GM21825 (cell line): Measurements from ENCODE around the gene SEPTIN10.
A peak's percentile ranks its signal among the peaks of the same experiment; 100 is the strongest.
"Not testable (repeated sequence)": the region's sequence is repeated elsewhere in the genome, so short reads cannot be mapped to it uniquely, and the experiment has no call there.

Source experiments
- ATAC-seq: cut with Tn5 transposase; IDR thresholded peaks from one replicate; pipeline ENCODE4 v1.9.1; 2021; ENCODE audit warnings: mild to moderate bottlenecking, moderate library complexity; ENCODE audit not compliant: unreplicated experiment

Gene SEPTIN10

DNA sequence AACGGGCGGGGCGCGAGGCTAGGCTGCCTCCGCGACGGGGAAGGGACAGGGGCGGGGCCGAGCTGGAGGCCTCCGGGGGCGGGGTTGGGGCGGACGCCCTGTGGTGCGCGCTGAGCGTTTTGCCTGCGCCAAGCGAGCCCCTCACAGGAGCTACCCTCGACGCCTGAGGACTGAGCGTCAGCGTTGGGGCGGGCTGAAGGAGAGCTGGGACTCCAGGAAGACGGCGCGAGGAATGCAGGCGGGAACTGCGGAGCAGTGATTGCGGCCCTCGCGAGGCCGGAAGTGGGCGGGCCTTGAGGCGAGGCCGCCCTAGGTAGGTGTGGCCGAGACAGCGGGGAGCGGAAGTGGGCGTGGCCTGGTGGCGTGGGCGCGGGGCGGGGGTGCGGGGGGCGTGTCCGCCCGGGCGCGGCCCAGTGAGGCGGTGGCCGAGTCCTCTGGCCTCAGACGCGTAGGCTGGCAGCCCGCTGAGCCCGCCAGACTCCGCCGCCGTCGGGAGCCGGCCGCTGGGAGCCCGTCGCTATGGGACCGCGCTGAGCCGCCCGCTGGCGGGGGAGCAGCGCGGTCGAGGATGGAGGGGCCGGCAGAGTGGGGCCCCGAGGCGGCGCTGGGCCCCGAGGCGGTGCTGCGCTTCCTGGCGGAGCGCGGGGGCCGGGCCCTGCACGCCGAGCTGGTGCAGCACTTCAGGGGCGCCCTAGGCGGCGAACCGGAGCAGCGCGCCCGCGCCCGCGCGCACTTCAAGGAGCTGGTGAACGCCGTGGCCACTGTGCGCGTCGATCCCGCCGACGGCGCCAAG is at the start of gene SEPTIN10, which contains the start of gene SOWAHC:
TSS of gene SEPTIN10 (minus strand) at position 45 of the 793 bp plus-strand sequence. CDS start 139 bp downstream, outside the sequence.
TSS of gene SOWAHC (plus strand) at position 443 of the 793 bp plus-strand sequence. CDS start at position 569, 126 bp downstream.
- ATAC-seq = peak; percentile 88

DNA sequence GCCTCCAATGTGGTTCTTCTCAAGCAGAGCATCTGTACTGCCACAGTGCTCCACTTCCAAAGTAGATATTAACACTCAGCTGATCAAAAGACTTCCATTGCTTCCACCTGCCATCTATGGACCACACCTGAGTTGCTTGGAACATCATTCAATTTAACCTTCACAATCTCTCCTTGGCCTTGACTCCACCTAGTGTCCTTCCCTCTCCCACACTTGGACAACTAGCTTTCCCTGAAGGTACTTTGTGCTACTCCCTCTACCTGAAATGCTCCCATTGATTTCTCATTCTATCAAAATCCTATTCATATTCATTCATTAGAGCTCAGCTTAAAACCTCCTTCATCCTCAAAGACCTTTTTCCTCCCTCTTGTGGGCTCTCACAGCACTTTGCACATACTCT is 49.1 kb upstream of the SEPTIN10 start:
- ATAC-seq = no peak

GRCh38 chr2:109660046-109660860 is 46.5 kb upstream of the SEPTIN10 start:
- no peak for ATAC-seq

DNA sequence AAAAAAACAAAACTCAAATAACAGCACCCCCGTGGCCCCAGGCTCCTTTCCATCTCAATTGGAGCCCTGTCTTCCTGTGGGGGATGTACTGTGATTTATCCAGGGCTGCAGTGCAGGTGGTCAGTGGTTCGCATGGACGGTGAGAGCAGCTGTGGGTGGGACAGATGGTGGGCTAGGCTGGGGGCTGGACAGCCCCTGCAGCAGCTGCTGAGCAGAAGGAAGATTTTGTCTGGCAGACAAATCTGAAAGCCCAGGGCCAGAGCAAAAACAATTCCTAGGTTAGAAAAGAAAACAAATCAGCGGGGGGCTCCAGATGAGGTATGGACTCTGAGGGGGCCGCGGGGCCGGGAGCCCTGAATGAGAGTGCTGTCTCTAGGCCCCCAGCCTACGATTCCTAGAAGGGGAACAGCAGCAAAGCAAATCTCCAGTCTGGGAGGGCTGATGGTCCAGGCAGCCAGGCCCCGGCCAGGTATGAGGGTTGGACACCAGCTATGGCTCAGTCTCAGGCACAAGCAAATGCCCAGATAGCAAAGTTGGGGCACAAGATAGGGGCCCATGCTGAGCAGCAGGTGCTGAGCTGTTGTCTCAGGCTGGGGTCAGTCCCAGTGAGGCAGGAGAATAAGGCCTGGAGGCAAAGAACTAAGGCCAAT is 45.8 kb upstream of the SEPTIN10 start:
- no peak for ATAC-seq

DNA sequence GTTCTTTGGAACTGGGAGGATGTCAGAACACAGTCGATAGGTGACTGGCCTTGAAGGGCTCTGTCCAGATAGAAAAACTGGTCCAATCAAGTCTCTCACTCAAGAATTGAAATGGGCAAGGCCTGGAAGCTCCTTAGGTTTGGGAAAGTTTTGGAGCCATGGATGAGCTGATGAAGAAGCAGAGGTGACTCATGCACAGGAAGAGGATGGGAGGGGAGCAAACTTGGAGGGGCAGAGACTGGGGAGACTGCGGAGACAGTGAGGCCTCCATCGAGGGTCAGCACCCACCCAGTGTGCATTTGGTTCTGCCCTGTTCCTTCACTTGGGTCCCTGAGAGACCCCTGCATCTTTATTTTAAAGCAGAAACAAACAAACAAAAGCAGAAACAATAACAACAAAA is 41.5 kb upstream of the SEPTIN10 start:
- ATAC-seq = no peak

GRCh38 chr2:109654326-109655050 is 40.7 kb upstream of the SEPTIN10 start:
- no peak for ATAC-seq

- ATAC-seq = no peak
These were observed 36.2 kb upstream of the SEPTIN10 start for GRCh38 chr2:109649736-109650695.

GRCh38 chr2:109648041-109648527 is 34.3 kb upstream of the SEPTIN10 start:
- no peak for ATAC-seq

GRCh38 chr2:109647636-109648035 is 33.9 kb upstream of the SEPTIN10 start:
- no peak for ATAC-seq

DNA sequence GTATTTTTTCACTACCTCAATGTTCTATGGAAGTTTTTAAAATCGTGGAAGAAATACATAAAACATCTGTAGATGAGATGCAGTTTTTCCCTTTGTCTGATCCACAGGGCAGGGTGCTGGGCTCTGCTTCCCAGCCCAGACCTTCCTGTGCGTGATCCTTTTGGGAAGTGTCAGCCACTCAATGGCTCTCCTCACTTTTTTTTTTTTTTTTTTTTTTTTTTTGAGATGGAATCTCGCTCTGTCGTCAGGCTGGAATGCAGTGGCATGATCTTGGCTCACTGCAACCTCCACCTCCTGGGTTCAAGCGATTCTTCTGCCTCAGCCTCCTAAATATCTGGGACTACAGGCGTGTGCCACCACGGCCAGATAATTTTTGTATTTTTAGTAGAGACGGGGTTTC is 33.2 kb upstream of the SEPTIN10 start:
- no peak for ATAC-seq

- ATAC-seq = no peak
These were observed 31.8 kb upstream of the SEPTIN10 start for GRCh38 chr2:109645412-109646184.

DNA sequence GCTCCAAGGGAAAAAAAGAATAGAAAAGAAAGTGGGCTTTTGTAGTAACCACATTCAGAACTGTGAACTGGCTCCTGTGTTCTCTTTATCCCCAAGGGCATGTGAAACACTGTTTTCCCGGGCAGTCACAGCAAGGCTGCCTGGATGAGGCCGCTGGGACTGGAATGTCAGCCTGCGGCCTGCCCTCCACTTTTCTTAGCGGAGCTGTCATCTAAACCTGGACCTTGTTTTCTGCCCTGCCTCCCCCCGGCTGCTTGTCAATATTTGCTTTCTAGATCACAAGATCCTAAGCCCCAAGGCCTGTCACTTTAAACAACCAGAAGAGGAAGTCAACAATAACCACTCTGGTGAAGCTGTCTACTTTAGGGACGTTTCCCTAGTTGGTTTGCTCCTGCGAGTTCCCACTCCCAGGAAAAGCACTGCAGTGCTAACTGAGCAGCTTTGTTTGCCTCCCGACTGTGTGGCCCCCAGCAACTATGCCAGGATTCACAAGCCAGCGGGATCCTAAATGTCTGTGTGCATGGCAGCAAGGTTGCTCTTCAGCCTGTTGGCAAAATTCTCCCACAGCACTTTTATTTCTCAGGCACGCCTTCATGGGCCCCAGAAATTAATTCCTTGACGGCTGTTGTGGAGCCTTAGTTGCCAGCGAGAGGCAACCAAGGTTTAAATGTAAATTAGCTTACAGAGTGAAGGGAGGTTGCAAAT is 31.0 kb upstream of the SEPTIN10 start:
- no peak for ATAC-seq

- not testable (repeated sequence) for ATAC-seq
These were observed 26.2 kb upstream of the SEPTIN10 start for GRCh38 chr2:109640000-109640399.

- no peak for ATAC-seq
These were observed 25.0 kb upstream of the SEPTIN10 start for GRCh38 chr2:109638795-109639194.

DNA sequence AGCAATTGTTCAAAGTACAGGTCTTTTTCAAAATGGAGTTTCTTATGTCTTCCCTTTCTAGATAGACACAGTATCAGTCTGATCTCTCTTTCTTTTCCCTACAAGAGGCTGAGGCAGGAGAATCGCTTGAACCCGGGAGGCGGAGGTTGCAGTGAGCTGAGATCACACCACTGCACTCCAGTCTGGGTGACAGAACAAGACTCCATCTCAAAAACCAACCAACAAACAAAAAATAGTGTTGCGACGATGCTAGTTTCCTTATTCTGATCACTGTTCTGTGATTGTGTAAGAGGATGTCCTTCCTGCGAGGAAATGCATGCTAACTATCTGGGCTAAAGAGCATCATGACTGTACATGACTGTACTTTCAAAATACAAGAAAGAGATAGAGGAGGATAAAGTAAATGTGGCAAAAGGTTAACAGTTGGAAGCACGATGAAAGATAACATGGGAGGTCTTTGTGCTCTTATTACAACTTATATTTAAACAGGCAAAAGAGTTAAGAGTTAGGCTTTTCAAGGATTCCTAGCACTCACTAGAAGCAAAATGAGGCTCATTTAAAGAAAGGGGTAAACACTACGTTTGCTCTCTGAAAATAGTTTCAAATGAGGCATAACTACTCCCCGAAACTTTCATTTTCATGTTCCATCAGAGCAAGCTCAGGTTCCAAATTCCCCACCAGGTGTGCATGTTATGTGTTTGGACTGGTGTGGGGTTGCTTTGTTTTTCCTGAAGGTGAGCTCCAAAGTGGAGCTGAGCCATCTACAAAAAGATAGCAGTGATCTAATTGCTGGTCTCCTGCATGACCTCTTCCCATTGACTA is 24.2 kb upstream of the SEPTIN10 start:
- peak; percentile 84 for ATAC-seq

DNA sequence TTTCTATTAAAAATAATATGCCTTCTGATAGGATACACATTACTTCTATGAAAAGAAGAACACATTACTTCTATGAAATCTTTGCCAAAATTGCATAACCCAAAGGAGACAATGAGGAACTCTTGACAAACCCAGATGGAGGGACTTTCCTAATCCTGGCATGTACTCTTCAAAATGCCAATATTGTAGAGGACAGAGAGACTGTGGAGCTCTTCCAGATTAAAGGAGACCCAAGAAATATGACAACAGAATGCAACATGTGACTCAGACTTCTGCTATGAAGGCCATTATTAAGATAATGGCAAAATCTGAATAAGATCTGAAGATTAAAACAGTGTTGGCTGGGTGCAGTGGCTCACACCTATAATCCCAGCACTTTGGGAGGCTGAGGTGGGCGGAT is 22.6 kb upstream of the SEPTIN10 start:
- ATAC-seq = no peak
